Duodenal mucosa (tissue), 2 donors: ENCODE measurements around the gene ZP2.

ENCODE experiments used
- H3K27ac ChIP-seq: one replicate; pipeline ENCODE4 v1.7.0; 2013; ENCODE audit warnings: low read depth, low read length
- H3K27me3 ChIP-seq, 2 donors: one replicate each; pipeline ENCODE4 v1.7.0; 2013; ENCODE audit warnings: low read length in 2 of 2, control low read depth in 1 of 2; ENCODE audit not compliant: insufficient read depth in 2 of 2, control insufficient read depth in 1 of 2
- H3K36me3 ChIP-seq, 2 donors: one replicate each; pipeline ENCODE4 v1.7.0; 2013; ENCODE audit warnings: low read length in 2 of 2, control low read depth in 1 of 2; ENCODE audit not compliant: insufficient read depth in 2 of 2, control insufficient read depth in 1 of 2
- H3K4me1 ChIP-seq, 2 donors: one replicate each; pipeline ENCODE4 v1.7.0; 2013; ENCODE audit warnings: low read length in 2 of 2, control low read depth in 1 of 2; ENCODE audit not compliant: insufficient read depth in 2 of 2, control insufficient read depth in 1 of 2
- H3K4me3 ChIP-seq, 2 donors: one replicate each; pipeline ENCODE4 v1.7.0; 2013; ENCODE audit warnings: low read length in 2 of 2, low read depth in 1 of 2
- H3K9ac ChIP-seq, 2 donors: one replicate each; pipeline ENCODE4 v1.7.0; 2013; ENCODE audit warnings: low read length in 2 of 2, low read depth in 1 of 2
- H3K9me3 ChIP-seq, 2 donors: one replicate each; pipeline ENCODE4 v1.7.0; 2013; ENCODE audit warnings: low read length in 2 of 2, control low read depth in 1 of 2; ENCODE audit not compliant: control insufficient read depth in 1 of 2

ZP2 gene

DNA sequence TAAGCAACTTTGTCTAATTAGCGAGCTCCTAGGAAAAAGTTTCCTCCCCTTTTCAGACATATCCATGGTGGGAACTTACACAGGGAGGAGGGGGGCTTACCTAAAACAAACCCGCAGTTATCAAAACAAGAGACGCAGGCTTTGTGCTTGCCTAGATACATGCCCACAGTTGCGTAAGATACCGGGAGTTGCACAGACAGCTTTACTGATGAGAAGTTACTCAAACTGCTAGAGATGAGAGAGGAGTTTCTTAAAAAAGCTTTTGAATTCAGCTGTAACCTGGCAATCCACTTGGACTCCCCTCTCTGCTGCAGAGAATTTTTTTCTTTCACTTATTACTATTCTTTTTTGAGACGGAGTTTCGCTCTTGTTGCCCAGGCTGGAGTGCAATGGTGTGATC, 6.8 kb upstream of the ZP2 start:
- H3K27me3 ChIP-seq = no peaks in the 10 kb centered on the region
- H3K4me3 ChIP-seq = no peak overlapping the region
- H3K9ac ChIP-seq = no peak overlapping the region
- H3K9me3 ChIP-seq = no peaks in the 10 kb centered on the region
- H3K4me1 ChIP-seq = peaks cover 0 to 4% of the 10 kb centered on the region in 2 donors
- no peaks in the 10 kb centered on the region for H3K36me3 ChIP-seq
- H3K27ac ChIP-seq = no peak overlapping the region

DNA sequence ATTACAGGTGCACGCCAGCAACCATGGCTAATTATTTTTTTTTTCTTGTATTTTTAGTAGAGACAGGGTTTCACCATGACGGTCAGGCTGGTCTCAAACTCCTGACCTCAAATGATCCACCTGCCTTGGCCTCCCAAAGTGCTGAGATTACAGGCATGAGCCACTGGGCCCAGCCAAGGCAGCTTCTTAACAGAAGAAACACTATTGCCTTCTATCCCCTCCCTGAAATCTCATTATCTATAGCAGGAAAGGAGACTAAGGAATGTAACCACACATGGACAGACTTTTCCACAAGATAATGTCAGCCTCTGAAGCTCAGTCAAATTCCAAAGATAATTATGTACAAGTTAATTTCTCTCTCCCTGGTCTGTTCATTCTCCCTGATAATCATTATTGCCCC, 5.7 kb upstream of the ZP2 start:
- Histone ChIP-seq H3K4me3 (no peak overlapping the region), H3K36me3 (no peaks in the 10 kb centered on the region), H3K4me1 (no peaks in the 10 kb centered on the region), H3K9ac (no peak overlapping the region), H3K9me3 (no peaks in the 10 kb centered on the region), H3K27ac (no peak overlapping the region), H3K27me3 (no peaks in the 10 kb centered on the region)

DNA sequence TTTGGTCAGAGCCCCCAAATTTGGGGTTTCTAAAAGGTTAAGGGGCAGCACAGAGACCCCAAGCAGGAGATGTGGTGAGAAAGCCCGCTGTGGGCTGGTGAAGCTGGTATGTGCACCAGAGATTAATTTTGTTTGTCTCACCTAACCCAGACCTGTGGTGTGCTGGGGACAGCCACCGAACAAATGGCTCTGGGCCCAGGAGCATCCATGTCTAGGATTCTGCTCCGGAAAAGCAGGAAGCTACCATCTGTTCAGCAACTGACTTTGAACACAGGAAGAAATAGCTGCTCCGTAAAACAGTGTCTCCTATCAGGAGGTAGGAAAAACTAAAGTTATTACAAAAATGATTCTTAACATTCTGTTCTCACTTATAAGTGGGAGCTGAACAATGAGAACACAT, 2.7 kb upstream of the ZP2 start:
- H3K9me3 ChIP-seq = no peaks in the 10 kb centered on the region
- H3K27ac ChIP-seq = no peak overlapping the region
- no peak overlapping the region for H3K9ac ChIP-seq
- no peak overlapping the region for H3K4me3 ChIP-seq
- H3K27me3 ChIP-seq = no peaks in the 10 kb centered on the region
- no peaks in the 10 kb centered on the region for H3K36me3 ChIP-seq
- H3K4me1 ChIP-seq = peaks cover 0 to 3% of the 10 kb centered on the region in 2 donors

DNA sequence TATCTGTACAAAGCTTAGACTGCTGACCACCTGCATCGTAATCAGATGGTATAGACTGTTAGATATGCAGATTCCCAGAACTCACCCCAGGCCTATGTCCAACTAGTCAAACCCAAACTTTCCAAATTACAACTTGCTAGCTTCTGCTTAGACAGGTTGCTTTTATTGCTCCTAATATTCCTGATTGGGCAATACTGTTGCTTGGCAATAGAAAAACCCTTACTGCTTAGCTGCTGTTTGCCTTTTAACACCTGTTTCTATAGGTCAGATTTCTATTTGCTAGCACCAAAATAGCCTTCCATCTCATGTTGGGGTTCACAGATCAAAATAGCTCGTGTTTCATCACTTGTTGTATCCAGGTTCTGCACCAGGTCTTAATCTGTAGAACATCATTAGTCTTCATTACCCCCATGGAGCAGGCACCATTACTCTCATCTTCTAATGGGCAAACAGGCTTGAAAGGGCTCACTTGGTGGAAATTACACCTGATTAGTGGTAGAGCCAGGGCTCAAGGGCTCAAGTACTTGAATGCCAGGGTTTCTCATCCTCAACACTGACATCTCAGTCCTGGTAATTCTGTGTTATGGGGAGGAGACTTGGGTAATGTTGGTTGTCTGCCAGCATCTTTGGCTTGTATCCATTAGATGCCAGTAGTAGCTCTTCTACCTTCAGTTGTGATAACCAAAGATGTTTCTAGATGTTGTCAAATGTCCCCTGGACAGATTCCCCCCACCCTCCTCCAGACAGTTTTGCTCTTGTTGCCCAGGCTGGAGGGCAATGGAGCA, 2.7 kb downstream of the ZP2 start:
- no peak overlapping the region for H3K27ac ChIP-seq
- no peak overlapping the region for H3K9ac ChIP-seq
- no peak overlapping the region for H3K4me3 ChIP-seq
- H3K4me1 ChIP-seq = peaks cover 5 to 10% of the 10 kb centered on the region in 2 donors
- H3K36me3 ChIP-seq = no peaks in the 10 kb centered on the region
- H3K9me3 ChIP-seq = no peaks in the 10 kb centered on the region
- no peaks in the 10 kb centered on the region for H3K27me3 ChIP-seq

DNA sequence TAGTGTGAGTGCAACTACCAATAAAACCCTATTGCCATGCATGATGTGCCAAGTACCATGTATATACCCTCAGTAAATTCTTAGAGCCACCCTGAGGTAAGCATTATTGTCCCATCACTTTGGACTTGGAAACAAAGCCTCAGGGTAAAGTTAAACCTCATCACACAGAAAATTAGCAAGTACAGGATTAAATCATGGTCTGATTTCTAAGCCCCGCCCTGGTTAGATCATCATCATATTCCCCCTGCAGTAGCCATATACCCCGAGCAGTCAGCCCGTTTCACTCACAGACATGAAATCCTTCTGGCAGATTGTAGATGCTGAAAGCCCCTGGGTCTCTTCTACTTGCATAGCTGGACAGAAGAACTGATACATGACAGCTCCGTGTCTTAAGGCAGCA, 4.8 kb downstream of the ZP2 start:
- no peak overlapping the region for H3K9ac ChIP-seq
- H3K4me3 ChIP-seq = no peak overlapping the region
- H3K27me3 ChIP-seq = no peaks in the 10 kb centered on the region
- H3K9me3 ChIP-seq = no peaks in the 10 kb centered on the region
- H3K4me1 ChIP-seq = peaks cover 16 to 18% of the 10 kb centered on the region in 2 donors
- no peaks in the 10 kb centered on the region for H3K36me3 ChIP-seq
- no peak overlapping the region for H3K27ac ChIP-seq

DNA sequence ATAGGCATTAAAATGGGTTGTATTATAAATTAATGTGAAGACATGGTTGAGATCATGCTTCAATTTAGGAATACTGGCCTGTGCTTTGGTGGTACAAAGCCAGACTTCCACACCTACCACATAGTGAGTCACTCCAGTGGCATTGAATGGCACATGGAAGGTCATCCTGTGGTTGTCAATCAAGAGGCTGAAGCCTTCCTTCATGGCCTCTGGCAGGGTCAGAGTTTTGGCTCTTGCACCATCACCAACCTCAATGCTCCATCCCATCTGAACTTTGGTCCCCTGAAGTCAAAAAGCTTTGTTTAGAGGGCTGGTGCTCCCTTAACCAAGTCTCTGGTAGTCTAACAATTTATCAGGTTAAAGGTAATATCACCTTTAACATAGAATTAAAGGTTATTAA, 6.1 kb downstream of the ZP2 start:
- no peaks in the 10 kb centered on the region for H3K27me3 ChIP-seq

DNA sequence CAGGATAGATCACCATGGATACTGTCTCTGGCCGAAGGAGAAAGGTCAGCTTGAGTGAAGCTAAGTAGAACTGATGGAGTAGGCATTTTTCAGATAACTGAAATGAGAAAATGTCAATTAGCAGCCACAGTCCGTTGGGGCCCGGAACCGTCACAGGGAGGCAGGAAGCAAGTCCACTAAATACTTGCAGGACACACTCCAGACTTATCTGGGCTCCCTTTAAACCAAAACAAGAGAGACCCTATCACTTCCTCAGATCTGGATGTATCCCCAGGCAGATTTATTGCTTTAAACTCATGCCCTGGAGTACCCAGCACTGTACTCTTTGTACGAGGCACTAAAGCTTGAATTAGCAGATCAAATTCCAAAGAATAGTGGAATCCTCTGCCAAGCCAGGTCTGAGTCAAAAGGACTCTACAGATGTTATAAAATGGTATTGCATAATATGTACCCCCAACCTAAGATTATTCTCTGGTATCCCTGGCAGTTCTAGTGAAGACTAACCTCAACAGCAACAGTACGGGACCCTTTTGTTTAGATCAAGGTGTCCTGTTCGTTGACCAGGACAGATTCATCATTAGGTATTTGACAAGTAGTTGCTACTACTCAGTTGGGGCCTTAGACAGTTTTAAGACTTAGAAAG, 8.1 kb downstream of the ZP2 start:
- H3K9me3 ChIP-seq = no peaks in the 10 kb centered on the region
- H3K27ac ChIP-seq = no peak overlapping the region
- H3K27me3 ChIP-seq = peaks cover 0 to 4% of the 10 kb centered on the region in 2 donors
- no peak overlapping the region for H3K4me3 ChIP-seq
- peaks cover 27 to 30% of the 10 kb centered on the region in 2 donors for H3K4me1 ChIP-seq
- no peaks in the 10 kb centered on the region for H3K36me3 ChIP-seq
- H3K9ac ChIP-seq = no peak overlapping the region

More for the DNA sequence above, 6.1 kb downstream of the ZP2 start:
- H3K36me3 ChIP-seq = no peaks in the 10 kb centered on the region
- H3K27ac ChIP-seq = no peak overlapping the region
- no peak overlapping the region for H3K9ac ChIP-seq
- H3K4me1 ChIP-seq = peaks cover 19 to 20% of the 10 kb centered on the region in 2 donors
- H3K9me3 ChIP-seq = no peaks in the 10 kb centered on the region
- H3K4me3 ChIP-seq = no peak overlapping the region

DNA sequence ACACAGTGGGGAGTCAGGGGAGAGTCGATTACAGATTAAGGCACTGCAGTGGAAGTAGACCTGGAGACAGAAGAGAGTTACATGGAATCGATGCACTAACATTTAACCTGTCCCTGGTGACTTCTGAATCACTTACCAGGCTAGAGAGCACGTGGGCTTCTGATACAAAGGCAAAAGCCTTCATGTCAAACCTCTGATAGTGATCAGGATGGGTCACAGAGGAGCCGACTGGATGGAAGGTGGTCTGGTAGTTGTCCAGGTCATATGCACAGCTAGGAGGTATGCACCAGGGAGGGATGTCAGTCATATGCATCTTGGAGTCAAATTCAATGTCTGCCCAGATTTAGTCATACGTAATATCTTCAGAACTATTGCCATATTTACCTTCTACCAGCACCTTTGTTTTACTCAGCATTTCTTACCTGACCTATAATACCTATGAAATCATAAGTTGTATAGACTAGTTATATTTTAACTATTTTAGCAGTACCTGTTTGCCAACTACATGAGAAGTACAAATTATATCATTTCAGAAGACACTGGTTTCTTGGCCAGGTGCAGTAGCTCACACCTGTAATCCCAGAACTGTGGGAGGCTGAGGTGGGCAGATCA, 11.7 kb downstream of the ZP2 start:
- Histone ChIP-seq H3K27ac (no peak overlapping the region), H3K9ac (no peak overlapping the region), H3K27me3 (peaks cover 0 to 4% of the 10 kb centered on the region in 2 donors), H3K9me3 (no peaks in the 10 kb centered on the region), H3K36me3 (no peaks in the 10 kb centered on the region), H3K4me1 (peaks cover 27 to 30% of the 10 kb centered on the region in 2 donors), H3K4me3 (no peak overlapping the region)

DNA sequence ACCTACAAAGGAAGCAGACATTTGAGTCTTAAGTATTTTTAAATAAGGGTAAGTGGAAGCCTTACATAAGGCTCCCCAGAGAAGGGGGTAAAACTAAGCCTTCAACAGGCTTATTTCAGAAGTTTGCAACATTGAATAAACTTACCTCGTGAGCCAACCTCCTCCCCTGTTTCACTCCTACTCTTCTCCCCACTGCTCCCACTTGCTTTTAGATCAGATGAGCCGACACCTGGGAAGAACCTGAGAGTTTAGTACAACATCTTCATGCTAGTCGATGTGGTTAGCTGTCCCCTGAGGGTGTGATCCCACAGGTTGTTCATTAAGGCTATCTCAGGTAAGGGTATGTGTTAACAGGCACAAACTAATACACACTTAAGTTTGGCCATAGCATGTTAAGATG, 13.8 kb downstream of the ZP2 start:
- H3K9me3 ChIP-seq = no peaks in the 10 kb centered on the region
- no peak overlapping the region for H3K27ac ChIP-seq

DNA sequence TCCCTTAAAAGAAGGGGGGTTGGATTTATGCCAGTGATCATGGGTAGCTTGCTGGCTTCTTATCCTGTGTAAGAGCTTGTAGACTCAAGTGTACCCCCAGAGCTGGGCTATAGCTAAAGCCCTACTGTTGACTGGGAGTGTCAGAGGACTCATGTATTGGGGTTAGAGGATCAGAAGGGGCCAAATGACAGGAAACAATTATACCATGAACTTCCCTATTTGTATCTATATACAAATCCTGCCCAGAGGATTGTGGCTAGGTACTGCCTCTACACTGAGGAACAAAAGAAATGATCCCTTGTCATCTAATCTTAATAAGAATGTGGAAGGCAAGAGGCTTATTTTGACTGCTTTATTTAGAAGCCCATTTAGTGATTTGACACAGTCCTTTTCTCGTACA, 14.3 kb downstream of the ZP2 start:
- Histone ChIP-seq H3K27ac (no peak overlapping the region), H3K9ac (no peak overlapping the region)

More for the DNA sequence above, 13.8 kb downstream of the ZP2 start:
- Histone ChIP-seq H3K9ac (no peak overlapping the region), H3K27me3 (peaks cover 0 to 4% of the 10 kb centered on the region in 2 donors), H3K4me3 (no peak overlapping the region), H3K36me3 (no peaks in the 10 kb centered on the region), H3K4me1 (peaks cover 13 to 20% of the 10 kb centered on the region in 2 donors)

More for the DNA sequence above, 14.3 kb downstream of the ZP2 start:
- Histone ChIP-seq H3K4me1 (peaks cover 13 to 15% of the 10 kb centered on the region in 2 donors), H3K4me3 (no peak overlapping the region), H3K27me3 (peaks cover 0 to 4% of the 10 kb centered on the region in 2 donors), H3K9me3 (no peaks in the 10 kb centered on the region), H3K36me3 (no peaks in the 10 kb centered on the region)
